A549 (cell line): ENCODE measurements around the gene ATP5F1D.

Source experiments
- BHLHE40 ChIP-seq: IDR thresholded peaks from 2 replicates; pipeline ENCODE4 v1.6.1; 2012; ENCODE audit warnings: low read depth, low read length, inconsistent platforms
- CEBPB ChIP-seq, 2 experiments: fragments of >200 bp in 1 of 2; sonication (Bioruptor Twin) in 1 of 2; formaldehyde crosslinking in 1 of 2; IDR thresholded peaks; 2 replicates each; pipeline ENCODE4 v1.6.1; 2012 to 2016
- CHD2 ChIP-seq: fragments of 150-350 bp; IDR thresholded peaks from 2 replicates; pipeline ENCODE4 v1.6.1; 2014; ENCODE audit warnings: low read length; ENCODE audit not compliant: partially characterized antibody
- CTCF ChIP-seq: fragments of >200 bp; sonication (Bioruptor Twin); formaldehyde crosslinking; IDR thresholded peaks from 3 replicates; pipeline ENCODE4 v1.5.1; 2016
- JUNB ChIP-seq: fragments of >200 bp; sonication (Bioruptor Twin); formaldehyde crosslinking; IDR thresholded peaks from 2 replicates; pipeline ENCODE4 v1.6.1; 2016
- MAX ChIP-seq: IDR thresholded peaks from 2 replicates; pipeline ENCODE4 v1.6.1; 2012
- MYC ChIP-seq: IDR thresholded peaks from 2 replicates; pipeline ENCODE4 v1.6.1; 2012; ENCODE audit warnings: mild to moderate bottlenecking, inconsistent platforms, low read length, improper control_type of control experiment, borderline replicate concordance
- PHF8 ChIP-seq: fragments of 200-600 bp; sonication (generic); IDR thresholded peaks from 2 replicates; pipeline ENCODE4 v1.6.1; 2016; ENCODE audit warnings: low read depth, mild to moderate bottlenecking, antibody characterized with exemption, moderate library complexity, borderline replicate concordance
- POLR2A ChIP-seq: IDR thresholded peaks from 2 replicates; pipeline ENCODE4 v1.6.1; 2012; ENCODE audit warnings: mild to moderate bottlenecking, low read length
- RFX5 ChIP-seq: fragments of 450-650 bp; IDR thresholded peaks from 2 replicates; pipeline ENCODE4 v1.7.1; 2014; ENCODE audit warnings: antibody characterized with exemption, mild to moderate bottlenecking, moderate library complexity
- ZSCAN20 ChIP-seq: fragments of 250-450 bp; sonication (Bioruptor Pico); IDR thresholded peaks from 2 replicates; pipeline ENCODE4 v1.8.0; 2022; ENCODE audit warnings: mild to moderate bottlenecking, moderate library complexity

- TF ChIP-seq ZSCAN20 (CRISPR knock-in tag) (no peak), CTCF (no peak), MYC (no peak), RFX5 (no peak), CEBPB (IDR thresholded peaks at IDR 0.05) (no peak), POLR2A (no peak), JUNB (no peak), PHF8 (no peak), CHD2 (no peak), BHLHE40 (no peak), MAX (no peak)
Observed at GRCh38 chr19:1227304-1228054, 14.1 kb upstream of the ATP5F1D start.
